Dedifferentiated amniotic fluid mesenchymal stem cell (primary cell): ENCODE measurements around the gene PHACTR1.

Experiments used
- DNase-seq: peaks from one replicate; pipeline ENCODE4 v3.0.0-alpha.2; 2016; ENCODE audit errors: extremely low spot score

PHACTR1 gene

GRCh38 chr6:13027207-13027606, 310.6 kb downstream of the PHACTR1 start:
- no peak for DNase-seq

- DNase-seq = no peak
These were observed 313.8 kb downstream of the PHACTR1 start for GRCh38 chr6:13030396-13030795.

- DNase-seq = no peak
These were observed 316.0 kb downstream of the PHACTR1 start for GRCh38 chr6:13032566-13032965.

- no peak for DNase-seq
These were observed 316.6 kb downstream of the PHACTR1 start for GRCh38 chr6:13033145-13033544.

GRCh38 chr6:13034316-13034715, 317.7 kb downstream of the PHACTR1 start:
- no peak for DNase-seq

GRCh38 chr6:13035606-13036005, 319.0 kb downstream of the PHACTR1 start:
- no peak for DNase-seq

- no peak for DNase-seq
These were observed 321.7 kb downstream of the PHACTR1 start for GRCh38 chr6:13038315-13038714.

GRCh38 chr6:13038741-13039190, 322.2 kb downstream of the PHACTR1 start:
- DNase-seq = no peak

- no peak for DNase-seq
These were observed 327.8 kb downstream of the PHACTR1 start for GRCh38 chr6:13044390-13044789.

- no peak for DNase-seq
These were observed 328.3 kb downstream of the PHACTR1 start for GRCh38 chr6:13044896-13045295.

GRCh38 chr6:13045676-13046075, 329.1 kb downstream of the PHACTR1 start:
- no peak for DNase-seq

- DNase-seq = no peak
These were observed 329.5 kb downstream of the PHACTR1 start for GRCh38 chr6:13046084-13046483.

GRCh38 chr6:13048113-13048512, 331.5 kb downstream of the PHACTR1 start:
- no peak for DNase-seq

GRCh38 chr6:13049666-13050254, 333.2 kb downstream of the PHACTR1 start:
- no peak for DNase-seq

GRCh38 chr6:13053006-13053461, 336.5 kb downstream of the PHACTR1 start:
- no peak for DNase-seq

- no peak for DNase-seq
These were observed 341.5 kb downstream of the PHACTR1 start for GRCh38 chr6:13058051-13058450.

- DNase-seq = no peak
These were observed 342.5 kb downstream of the PHACTR1 start for GRCh38 chr6:13059026-13059425.

- no peak for DNase-seq
These were observed 346.8 kb downstream of the PHACTR1 start for GRCh38 chr6:13063300-13063918.

GRCh38 chr6:13065581-13065980, 349.0 kb downstream of the PHACTR1 start:
- no peak for DNase-seq

- DNase-seq = no peak
These were observed 349.5 kb downstream of the PHACTR1 start for GRCh38 chr6:13066050-13066449.

- DNase-seq = no peak
These were observed 350.3 kb downstream of the PHACTR1 start for GRCh38 chr6:13066820-13067219.

GRCh38 chr6:13068586-13069210, 352.1 kb downstream of the PHACTR1 start:
- no peak for DNase-seq
